ENCODE results near the gene PYGB.

The PYGB gene

DNA sequence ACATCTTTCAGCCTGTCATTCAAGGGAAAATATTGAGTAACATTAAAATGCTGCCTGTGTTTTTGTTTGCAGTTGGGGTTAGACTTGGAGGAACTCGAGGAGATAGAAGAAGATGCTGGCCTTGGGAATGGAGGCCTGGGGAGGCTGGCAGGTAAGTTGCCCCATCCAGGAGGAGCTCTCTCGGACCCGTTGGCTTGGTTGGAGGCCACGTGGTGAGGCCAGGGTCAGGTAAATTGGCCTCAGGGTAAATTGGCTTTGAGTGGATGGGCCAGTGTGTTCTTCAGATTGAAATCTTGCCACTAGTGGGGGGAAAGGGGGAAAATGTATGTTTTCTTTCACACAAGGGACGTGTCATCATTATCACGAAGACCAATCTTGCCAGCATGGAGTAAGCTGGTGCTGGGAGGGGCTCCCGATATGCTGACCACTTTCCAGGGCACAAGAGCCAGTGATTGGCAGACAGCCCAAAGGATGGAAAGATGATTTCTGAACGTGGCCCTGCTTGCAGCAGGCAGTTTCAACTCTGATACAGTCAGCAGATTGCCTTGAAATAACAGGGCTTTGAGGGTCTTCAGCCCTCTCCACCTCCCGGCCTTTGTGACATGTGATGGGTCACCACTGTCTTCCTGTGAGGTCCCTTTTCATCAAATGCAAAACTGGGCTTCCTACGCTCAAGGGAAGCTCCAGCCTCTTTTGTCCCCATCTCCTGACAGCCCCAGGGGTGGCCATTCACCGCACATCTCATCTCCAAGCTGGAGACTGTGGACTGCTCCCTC, 21.4 kb downstream of the PYGB start:
- Histone ChIP-seq H3K9ac (ENCODE audit: low read depth in 1 of 2, low read length in 2 of 2) (no peak overlapping the region), H3K27ac (ENCODE audit: low read depth in 2 of 2, low read length in 2 of 2) (no peak overlapping the region), H3K9me3 (ENCODE audit: control insufficient read depth in 2 of 2, low read length in 2 of 2) (no peaks in the 10 kb centered on the region), H3K36me3 (ENCODE audit: control insufficient read depth in 2 of 2, insufficient read depth in 2 of 2, low read length in 2 of 2) (peaks cover 50 to 59% of the 10 kb centered on the region in 2 donors), H3K4me1 (ENCODE audit: control insufficient read depth in 2 of 2, insufficient read depth in 2 of 2, low read length in 2 of 2) (no peaks in the 10 kb centered on the region), H3K4me3 (ENCODE audit: low read length in 2 of 2) (no peak overlapping the region), H3K27me3 (ENCODE audit: control insufficient read depth in 2 of 2, insufficient read depth in 2 of 2, low read length in 2 of 2) (no peaks in the 10 kb centered on the region)

DNA sequence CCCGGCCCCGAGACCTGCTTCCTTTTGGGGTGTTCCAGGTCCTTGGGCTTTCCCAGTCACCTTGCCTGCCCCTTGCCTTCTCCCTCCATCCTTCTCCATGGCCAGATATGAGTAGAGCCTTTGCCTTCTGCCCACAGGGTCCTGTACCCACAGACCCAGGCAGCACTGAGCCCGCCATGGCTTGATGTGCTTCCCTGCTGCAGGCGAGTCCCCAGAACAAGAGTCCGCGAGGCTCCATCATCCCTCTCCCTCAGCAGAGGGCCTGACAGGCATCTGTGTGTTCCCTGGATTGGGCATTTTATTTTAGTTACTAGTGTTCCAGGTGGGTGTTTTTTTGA, 21.9 kb downstream of the PYGB start:
- Histone ChIP-seq H3K9ac (ENCODE audit: low read depth in 1 of 2, low read length in 2 of 2) (no peak overlapping the region), H3K9me3 (ENCODE audit: control insufficient read depth in 2 of 2, low read length in 2 of 2) (no peaks in the 10 kb centered on the region), H3K4me1 (ENCODE audit: control insufficient read depth in 2 of 2, insufficient read depth in 2 of 2, low read length in 2 of 2) (no peaks in the 10 kb centered on the region), H3K27me3 (ENCODE audit: control insufficient read depth in 2 of 2, insufficient read depth in 2 of 2, low read length in 2 of 2) (no peaks in the 10 kb centered on the region), H3K36me3 (ENCODE audit: control insufficient read depth in 2 of 2, insufficient read depth in 2 of 2, low read length in 2 of 2) (peaks cover 56 to 65% of the 10 kb centered on the region in 2 donors), H3K4me3 (ENCODE audit: low read length in 2 of 2) (no peak overlapping the region), H3K27ac (ENCODE audit: low read depth in 2 of 2, low read length in 2 of 2) (no peak overlapping the region)

DNA sequence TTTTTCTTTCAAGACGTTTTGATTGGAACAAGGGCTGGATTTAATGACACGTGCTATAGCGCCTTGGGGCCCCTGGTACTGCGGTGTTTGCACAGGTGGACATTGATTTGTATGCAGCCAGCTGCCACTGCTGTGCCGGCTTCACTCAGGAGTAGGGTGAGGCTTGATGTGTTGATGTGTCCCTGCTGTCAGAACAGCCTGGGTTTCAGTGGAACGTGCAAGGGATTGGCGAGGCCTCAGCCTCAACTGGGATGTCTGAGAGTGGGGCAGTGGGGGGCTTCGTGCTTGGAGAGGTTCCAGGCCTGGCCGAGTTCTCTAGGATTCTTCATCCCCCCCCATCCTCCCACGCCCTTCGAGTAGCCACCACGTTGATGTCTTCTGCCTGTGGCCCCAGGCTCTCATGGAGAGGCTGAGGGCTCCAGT, 23.0 kb downstream of the PYGB start:
- Histone ChIP-seq H3K4me3 (ENCODE audit: low read length in 2 of 2) (no peak overlapping the region), H3K27ac (ENCODE audit: low read depth in 2 of 2, low read length in 2 of 2) (no peak overlapping the region), H3K9me3 (ENCODE audit: control insufficient read depth in 2 of 2, low read length in 2 of 2) (no peaks in the 10 kb centered on the region), H3K9ac (ENCODE audit: low read depth in 1 of 2, low read length in 2 of 2) (no peak overlapping the region), H3K4me1 (ENCODE audit: control insufficient read depth in 2 of 2, insufficient read depth in 2 of 2, low read length in 2 of 2) (no peaks in the 10 kb centered on the region), H3K36me3 (ENCODE audit: control insufficient read depth in 2 of 2, insufficient read depth in 2 of 2, low read length in 2 of 2) (peaks cover 63 to 75% of the 10 kb centered on the region in 2 donors), H3K27me3 (ENCODE audit: control insufficient read depth in 2 of 2, insufficient read depth in 2 of 2, low read length in 2 of 2) (no peaks in the 10 kb centered on the region)

DNA sequence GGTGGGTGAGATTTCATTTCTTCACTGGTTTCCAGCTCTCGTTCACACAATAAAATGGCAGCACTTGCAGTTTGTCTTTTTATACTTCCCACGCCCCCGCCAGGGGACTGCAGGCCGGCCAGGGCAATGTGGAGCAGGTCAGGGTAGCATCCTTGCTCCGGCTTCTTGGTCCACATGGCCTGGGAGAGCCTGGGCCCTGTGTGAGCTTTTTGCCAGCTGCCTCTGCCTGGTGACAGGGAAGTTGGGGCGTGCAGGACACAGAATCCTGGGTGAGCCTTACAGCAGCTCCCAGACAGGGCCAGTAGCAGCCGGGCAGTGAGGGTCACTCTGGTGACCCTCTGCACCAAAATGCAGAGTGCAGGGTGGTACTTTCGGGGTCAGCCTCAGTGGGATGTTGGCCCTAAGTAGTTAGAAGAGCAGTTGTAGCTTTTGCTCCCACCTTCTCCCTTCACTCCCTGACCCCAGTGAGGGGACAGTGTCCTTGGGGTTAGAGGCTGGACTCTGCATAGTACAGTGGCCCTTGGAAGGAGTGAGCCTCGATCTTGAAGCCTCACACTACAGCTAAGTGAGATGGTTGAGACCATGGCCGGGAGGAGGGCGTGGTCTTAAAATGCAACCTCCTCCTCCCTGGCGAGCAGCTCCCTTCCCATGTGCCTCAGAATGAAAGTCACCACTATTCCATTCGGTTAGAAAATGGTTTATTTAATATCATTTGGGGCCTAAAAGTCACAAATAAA, 23.8 kb downstream of the PYGB start:
- Histone ChIP-seq H3K9ac (ENCODE audit: low read depth in 1 of 2, low read length in 2 of 2) (no peak overlapping the region), H3K4me1 (ENCODE audit: control insufficient read depth in 2 of 2, insufficient read depth in 2 of 2, low read length in 2 of 2) (no peaks in the 10 kb centered on the region), H3K4me3 (ENCODE audit: low read length in 2 of 2) (no peak overlapping the region), H3K27ac (ENCODE audit: low read depth in 2 of 2, low read length in 2 of 2) (no peak overlapping the region), H3K9me3 (ENCODE audit: control insufficient read depth in 2 of 2, low read length in 2 of 2) (no peaks in the 10 kb centered on the region), H3K27me3 (ENCODE audit: control insufficient read depth in 2 of 2, insufficient read depth in 2 of 2, low read length in 2 of 2) (no peaks in the 10 kb centered on the region), H3K36me3 (ENCODE audit: control insufficient read depth in 2 of 2, insufficient read depth in 2 of 2, low read length in 2 of 2) (peaks cover 67 to 82% of the 10 kb centered on the region in 2 donors)

GRCh38 chr20:25272223-25273000, 24.5 kb downstream of the PYGB start:
- Histone ChIP-seq H3K9me3 (ENCODE audit: control insufficient read depth in 2 of 2, low read length in 2 of 2) (no peaks in the 10 kb centered on the region), H3K4me3 (ENCODE audit: low read length in 2 of 2) (no peak overlapping the region), H3K4me1 (ENCODE audit: control insufficient read depth in 2 of 2, insufficient read depth in 2 of 2, low read length in 2 of 2) (peaks cover 0 to 3% of the 10 kb centered on the region in 2 donors), H3K36me3 (ENCODE audit: control insufficient read depth in 2 of 2, insufficient read depth in 2 of 2, low read length in 2 of 2) (peaks cover 74 to 83% of the 10 kb centered on the region in 2 donors), H3K27me3 (ENCODE audit: control insufficient read depth in 2 of 2, insufficient read depth in 2 of 2, low read length in 2 of 2) (no peaks in the 10 kb centered on the region), H3K27ac (ENCODE audit: low read depth in 2 of 2, low read length in 2 of 2) (peak overlapping the region in 1 of 2 donors; percentile 16), H3K9ac (ENCODE audit: low read depth in 1 of 2, low read length in 2 of 2) (no peak overlapping the region)

DNA sequence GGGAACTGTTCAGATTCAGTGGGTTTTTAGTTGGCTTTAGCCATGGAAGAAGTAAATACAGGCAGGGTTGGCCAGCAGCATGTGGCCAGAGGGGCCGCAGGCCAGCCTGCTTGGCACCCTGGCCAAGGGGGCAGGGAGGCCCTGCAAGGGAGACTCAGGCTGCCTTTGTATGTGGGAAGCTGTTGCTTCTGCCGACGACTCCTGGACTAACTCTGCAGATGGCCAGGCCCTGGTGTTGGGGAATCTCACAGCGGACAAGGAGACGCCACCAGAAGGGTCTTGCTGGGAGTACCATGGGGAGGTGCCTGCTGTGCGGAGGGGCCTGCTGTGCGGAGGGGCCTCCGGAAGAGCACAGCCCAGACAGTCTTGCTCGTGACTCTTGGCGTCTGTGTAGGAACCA, 25.2 kb downstream of the PYGB start:
- H3K4me1 ChIP-seq (ENCODE audit: control insufficient read depth in 2 of 2, insufficient read depth in 2 of 2, low read length in 2 of 2): peaks cover 0 to 4% of the 10 kb centered on the region in 2 donors
- H3K9me3 ChIP-seq (ENCODE audit: control insufficient read depth in 2 of 2, low read length in 2 of 2): no peaks in the 10 kb centered on the region
- peak overlapping the region in 1 of 2 donors; percentile 16 for H3K27ac ChIP-seq (ENCODE audit: low read depth in 2 of 2, low read length in 2 of 2)
- peaks cover 81 to 89% of the 10 kb centered on the region in 2 donors for H3K36me3 ChIP-seq (ENCODE audit: control insufficient read depth in 2 of 2, insufficient read depth in 2 of 2, low read length in 2 of 2)
- no peak overlapping the region for H3K9ac ChIP-seq (ENCODE audit: low read depth in 1 of 2, low read length in 2 of 2)
- H3K4me3 ChIP-seq (ENCODE audit: low read length in 2 of 2): no peak overlapping the region
- no peaks in the 10 kb centered on the region for H3K27me3 ChIP-seq (ENCODE audit: control insufficient read depth in 2 of 2, insufficient read depth in 2 of 2, low read length in 2 of 2)

DNA sequence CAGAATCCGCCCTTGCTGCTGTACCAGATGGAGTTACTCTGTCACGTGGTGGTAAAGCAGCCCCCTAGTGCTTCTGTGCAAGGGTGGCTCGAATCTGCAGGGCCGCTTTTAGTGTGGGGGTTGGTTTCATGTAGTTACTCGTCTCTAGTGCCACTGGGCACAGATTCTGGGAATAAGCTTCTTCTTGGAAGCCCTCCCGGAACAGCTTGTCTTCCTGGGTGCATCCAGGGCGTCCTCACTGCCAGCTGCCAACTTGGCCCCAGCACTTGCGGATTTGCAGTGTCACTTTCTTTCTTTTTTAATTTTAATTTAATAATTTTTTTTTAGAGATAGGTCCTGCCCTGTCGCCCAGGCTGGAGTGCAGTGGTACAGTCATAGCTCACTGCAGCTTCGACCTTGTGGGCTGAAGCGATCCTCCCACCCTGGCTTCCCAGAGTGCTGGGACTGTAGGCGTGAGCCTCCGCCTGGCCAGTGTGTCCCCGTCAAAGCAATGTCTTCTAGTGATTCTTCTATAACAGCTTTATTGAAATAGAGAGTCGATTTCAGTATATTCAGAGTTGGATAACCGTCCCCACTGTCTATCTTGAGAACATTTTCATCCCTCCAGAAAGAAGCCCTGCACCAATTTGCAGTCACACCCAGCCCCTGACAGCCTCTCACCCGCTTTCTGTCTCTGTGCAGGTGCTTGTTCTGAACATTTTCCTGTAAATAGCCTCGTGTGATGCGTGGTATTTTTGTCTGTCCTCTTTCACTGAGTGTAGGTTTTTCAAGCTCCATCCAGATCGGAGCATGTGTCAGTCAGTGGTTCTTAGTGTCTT, 25.9 kb downstream of the PYGB start:
- H3K27ac ChIP-seq (ENCODE audit: low read depth in 2 of 2, low read length in 2 of 2): no peak overlapping the region
- no peaks in the 10 kb centered on the region for H3K9me3 ChIP-seq (ENCODE audit: control insufficient read depth in 2 of 2, low read length in 2 of 2)
- H3K9ac ChIP-seq (ENCODE audit: low read depth in 1 of 2, low read length in 2 of 2): no peak overlapping the region

DNA sequence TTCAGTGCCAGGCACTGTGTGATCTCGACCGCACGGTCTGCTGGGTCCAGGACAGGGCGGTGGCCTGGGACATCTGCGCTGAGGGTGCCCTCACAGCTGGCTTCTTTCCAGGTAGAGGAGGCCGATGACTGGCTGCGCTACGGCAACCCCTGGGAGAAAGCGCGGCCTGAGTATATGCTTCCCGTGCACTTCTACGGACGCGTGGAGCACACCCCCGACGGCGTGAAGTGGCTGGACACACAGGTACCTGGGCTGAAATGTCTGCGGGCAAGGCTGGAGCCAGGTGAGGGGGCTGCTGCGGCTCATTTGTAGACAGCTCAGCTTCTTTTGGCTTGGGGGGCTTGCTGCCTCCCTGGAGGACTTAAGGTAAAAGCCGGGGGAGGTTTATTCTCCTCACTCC, 26.6 kb downstream of the PYGB start:
- Histone ChIP-seq H3K4me3 (ENCODE audit: low read length in 2 of 2) (no peak overlapping the region), H3K36me3 (ENCODE audit: control insufficient read depth in 2 of 2, insufficient read depth in 2 of 2, low read length in 2 of 2) (peaks cover 89 to 94% of the 10 kb centered on the region in 2 donors), H3K27me3 (ENCODE audit: control insufficient read depth in 2 of 2, insufficient read depth in 2 of 2, low read length in 2 of 2) (no peaks in the 10 kb centered on the region), H3K9me3 (ENCODE audit: control insufficient read depth in 2 of 2, low read length in 2 of 2) (no peaks in the 10 kb centered on the region), H3K9ac (ENCODE audit: low read depth in 1 of 2, low read length in 2 of 2) (no peak overlapping the region), H3K27ac (ENCODE audit: low read depth in 2 of 2, low read length in 2 of 2) (no peak overlapping the region), H3K4me1 (ENCODE audit: control insufficient read depth in 2 of 2, insufficient read depth in 2 of 2, low read length in 2 of 2) (peaks cover 0 to 10% of the 10 kb centered on the region in 2 donors)

More for the DNA sequence above, 25.9 kb downstream of the PYGB start:
- H3K4me1 ChIP-seq (ENCODE audit: control insufficient read depth in 2 of 2, insufficient read depth in 2 of 2, low read length in 2 of 2): peaks cover 0 to 10% of the 10 kb centered on the region in 2 donors
- peaks cover 88 to 96% of the 10 kb centered on the region in 2 donors for H3K36me3 ChIP-seq (ENCODE audit: control insufficient read depth in 2 of 2, insufficient read depth in 2 of 2, low read length in 2 of 2)
- no peaks in the 10 kb centered on the region for H3K27me3 ChIP-seq (ENCODE audit: control insufficient read depth in 2 of 2, insufficient read depth in 2 of 2, low read length in 2 of 2)
- no peak overlapping the region for H3K4me3 ChIP-seq (ENCODE audit: low read length in 2 of 2)

GRCh38 chr20:25274891-25275812, 27.3 kb downstream of the PYGB start:
- no peak overlapping the region for H3K27ac ChIP-seq (ENCODE audit: low read depth in 2 of 2, low read length in 2 of 2)
- H3K4me1 ChIP-seq (ENCODE audit: control insufficient read depth in 2 of 2, insufficient read depth in 2 of 2, low read length in 2 of 2): peaks cover 0 to 10% of the 10 kb centered on the region in 2 donors
- H3K9me3 ChIP-seq (ENCODE audit: control insufficient read depth in 2 of 2, low read length in 2 of 2): no peaks in the 10 kb centered on the region
- H3K36me3 ChIP-seq (ENCODE audit: control insufficient read depth in 2 of 2, insufficient read depth in 2 of 2, low read length in 2 of 2): peaks cover 90 to 95% of the 10 kb centered on the region in 2 donors
- H3K27me3 ChIP-seq (ENCODE audit: control insufficient read depth in 2 of 2, insufficient read depth in 2 of 2, low read length in 2 of 2): no peaks in the 10 kb centered on the region
- H3K9ac ChIP-seq (ENCODE audit: low read depth in 1 of 2, low read length in 2 of 2): no peak overlapping the region
- no peak overlapping the region for H3K4me3 ChIP-seq (ENCODE audit: low read length in 2 of 2)

Measured in mucosa of rectum (tissue), 2 donors.